Kidney (tissue), 14 donors: Measurements from ENCODE around the gene ELOVL1. TPM values are rescaled to one million over a fixed set of nuclear protein-coding genes. Genes with fewer than 3 reads are reported as not detected.

ENCODE experiments used
- DNase-seq, 5 donors: peaks; one replicate each; pipeline ENCODE4 v3.0.0-alpha.2; 2013 to 2020
- FAIRE-seq: peaks from 2 replicates; lab custom pipeline; 2012; peaks lifted over from hg19 to GRCh38; lab: Jason Lieb, UNC
- H3K27ac ChIP-seq, 2 donors: one replicate each; pipeline ENCODE4 v1.7.0; 2013; ENCODE audit warnings: low read depth in 2 of 2, low read length in 2 of 2, inconsistent platforms in 1 of 2
- H3K27me3 ChIP-seq: one replicate; pipeline ENCODE4 v1.7.1; 2013; ENCODE audit warnings: low read length, inconsistent platforms; ENCODE audit not compliant: control insufficient read depth, insufficient read depth
- H3K36me3 ChIP-seq, 3 donors: one replicate each; pipeline versions ENCODE4 v1.7.0 to v1.7.1; 2013; ENCODE audit warnings: low read length in 3 of 3, control low read depth in 1 of 3, inconsistent platforms in 1 of 3; ENCODE audit not compliant: insufficient read depth in 3 of 3, control insufficient read depth in 2 of 3
- H3K4me1 ChIP-seq, 3 donors: one replicate each; pipeline versions ENCODE4 v1.7.0 to v1.7.1; 2013; ENCODE audit warnings: low read length in 3 of 3, inconsistent platforms in 1 of 3, low read depth in 1 of 3; ENCODE audit not compliant: control insufficient read depth in 2 of 3, insufficient read depth in 2 of 3
- H3K4me3 ChIP-seq, 3 donors: one replicate each; pipeline versions ENCODE4 v1.7.0 to v1.8.1; 2013; ENCODE audit warnings: low read length in 3 of 3, control low read depth in 1 of 3, inconsistent platforms in 1 of 3
- H3K9ac ChIP-seq, 3 donors: one replicate each; pipeline versions ENCODE4 v1.7.0 to v1.7.1; 2013; ENCODE audit warnings: low read length in 3 of 3, control low read depth in 1 of 3, inconsistent platforms in 1 of 3
- H3K9me3 ChIP-seq, 3 donors: one replicate each; pipeline versions ENCODE4 v1.7.0 to v1.7.1; 2013; ENCODE audit warnings: low read length in 3 of 3, control low read depth in 1 of 3, inconsistent platforms in 1 of 3; ENCODE audit not compliant: control insufficient read depth in 2 of 3, insufficient read depth in 1 of 3
- intact Hi-C: fragments of 100-400 bp; cut with DNase I; formaldehyde crosslinking; loops from one replicate; pipeline ENCODE4 v1.11.1; 2022
- polyA plus RNA-seq: library from polyadenylated mRNA; stranded (reverse); fragments of 350-450 nt; fragmentation: Illumina TruSeq; extraction: RNeasy Lipid Tissue Mini Kit (QIAGEN cat#74804); gene quantifications from one replicate; pipeline ENCODE4 v1.2.3, GENCODE V29; 2014; ENCODE audit warnings: low read depth, low replicate concordance; ENCODE audit not compliant: insufficient read depth
- total RNA-seq: library from RNA; stranded (reverse); fragmentation: NEBNext Ultra II Directional; extraction: Animal tissue kit (Norgen Biotek cat#: 25700); gene quantifications from one replicate; pipeline ENCODE4 v1.2.1, GENCODE V29; 2021
- TF ChIP-seq, protein P1 (sequence below): IDR thresholded peaks from 3 replicates; pipeline ENCODE4 v1.5.1; 2012; ENCODE audit warnings: mild to moderate bottlenecking, moderate library complexity, borderline replicate concordance; ENCODE audit not compliant: insufficient read depth; ENCODE audit errors: extremely low read depth
- donor health status: control.
- donor health status: control.
- donor health status: control.
- donor health status: control.
- donor health status: control.
- donor health status: DM: yes; HTN: yes; CAD: no.
- donor health status: Normal renal cell carcinoma (clear cell type).

ELOVL1 gene
- total and polyA plus RNA-seq, 2 donors from 2014 or later: 85.1 to 86.0 TPM

GRCh38 chr1:43334453-43335205 is 33.2 kb downstream of the ELOVL1 start:
- Histone ChIP-seq H3K27me3 (no peaks in the 10 kb centered on the region), H3K4me1 (no peaks in the 10 kb centered on the region), H3K27ac (no peak overlapping the region), H3K36me3 (no peaks in the 10 kb centered on the region), H3K4me3 (no peak overlapping the region), H3K9ac (no peak overlapping the region), H3K9me3 (no peaks in the 10 kb centered on the region)
- TF ChIP-seq, protein P1, sequence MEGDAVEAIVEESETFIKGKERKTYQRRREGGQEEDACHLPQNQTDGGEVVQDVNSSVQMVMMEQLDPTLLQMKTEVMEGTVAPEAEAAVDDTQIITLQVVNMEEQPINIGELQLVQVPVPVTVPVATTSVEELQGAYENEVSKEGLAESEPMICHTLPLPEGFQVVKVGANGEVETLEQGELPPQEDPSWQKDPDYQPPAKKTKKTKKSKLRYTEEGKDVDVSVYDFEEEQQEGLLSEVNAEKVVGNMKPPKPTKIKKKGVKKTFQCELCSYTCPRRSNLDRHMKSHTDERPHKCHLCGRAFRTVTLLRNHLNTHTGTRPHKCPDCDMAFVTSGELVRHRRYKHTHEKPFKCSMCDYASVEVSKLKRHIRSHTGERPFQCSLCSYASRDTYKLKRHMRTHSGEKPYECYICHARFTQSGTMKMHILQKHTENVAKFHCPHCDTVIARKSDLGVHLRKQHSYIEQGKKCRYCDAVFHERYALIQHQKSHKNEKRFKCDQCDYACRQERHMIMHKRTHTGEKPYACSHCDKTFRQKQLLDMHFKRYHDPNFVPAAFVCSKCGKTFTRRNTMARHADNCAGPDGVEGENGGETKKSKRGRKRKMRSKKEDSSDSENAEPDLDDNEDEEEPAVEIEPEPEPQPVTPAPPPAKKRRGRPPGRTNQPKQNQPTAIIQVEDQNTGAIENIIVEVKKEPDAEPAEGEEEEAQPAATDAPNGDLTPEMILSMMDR: no peak
- intact Hi-C loops: no loop called here
- no peak for DNase-seq
- FAIRE-seq: no peak

GRCh38 chr1:43331688-43332087 is 36.1 kb downstream of the ELOVL1 start:
- Histone ChIP-seq H3K4me1 (no peaks in the 10 kb centered on the region), H3K36me3 (no peaks in the 10 kb centered on the region), H3K27me3 (no peaks in the 10 kb centered on the region), H3K9me3 (no peaks in the 10 kb centered on the region), H3K4me3 (no peak overlapping the region), H3K27ac (no peak overlapping the region), H3K9ac (no peak overlapping the region)
- intact Hi-C loops: no loop called here
- DNase-seq (no peak), FAIRE-seq (no peak)
- TF ChIP-seq, protein P1: no peak

DNA sequence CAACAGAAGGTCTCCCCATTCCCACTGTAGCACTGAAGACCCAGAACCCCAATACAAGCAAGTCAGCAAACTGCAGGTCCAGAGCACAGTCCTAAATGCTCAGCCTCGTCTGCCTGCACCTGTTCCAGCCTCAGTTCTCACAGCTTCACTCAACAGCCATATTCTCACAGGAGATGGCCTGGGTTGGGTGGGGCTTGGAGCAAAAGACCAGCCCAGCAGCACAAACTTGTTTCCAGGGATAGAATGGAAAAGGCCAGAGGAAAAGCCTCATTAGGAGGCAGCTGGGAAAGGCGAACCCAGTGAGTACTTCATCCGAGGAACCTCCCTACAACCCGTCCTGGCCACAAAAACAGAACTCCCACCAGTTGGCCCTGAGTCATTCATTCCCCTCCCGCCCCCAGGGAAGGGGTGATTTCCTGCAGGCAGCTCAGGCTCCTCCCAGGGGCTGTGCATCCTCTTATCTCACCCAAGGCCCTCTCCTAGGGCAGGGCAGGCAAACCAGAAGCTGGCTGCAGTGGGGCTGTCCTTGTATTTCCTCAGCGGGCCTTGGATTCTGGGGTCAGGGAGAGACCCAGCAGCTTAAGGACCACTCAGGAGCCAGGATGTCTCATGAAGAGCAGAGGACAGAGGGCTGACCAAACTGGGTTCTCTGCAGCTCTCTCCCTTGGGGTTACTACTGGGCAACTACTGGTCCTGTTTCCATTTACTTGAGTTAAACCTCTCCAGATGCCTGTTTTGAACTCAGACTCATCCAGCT is 37.6 kb downstream of the ELOVL1 start:
- H3K36me3 ChIP-seq: no peaks in the 10 kb centered on the region
- H3K4me3 ChIP-seq: no peak overlapping the region
- no peak for FAIRE-seq
- no peak overlapping the region for H3K9ac ChIP-seq
- DNase-seq: peak in 2 of 5 donors; percentile 51 to 82
- H3K27ac ChIP-seq: no peak overlapping the region
- no peaks in the 10 kb centered on the region for H3K27me3 ChIP-seq
- peaks cover 0 to 5% (median 0%) of the 10 kb centered on the region in 3 donors for H3K9me3 ChIP-seq
- no peaks in the 10 kb centered on the region for H3K4me1 ChIP-seq
- intact Hi-C loops: no loop called here
- TF ChIP-seq, protein P1: no peak
